Stomach (tissue), 4 donors: Measurements from ENCODE around the gene TMEM79.

Experiments
- CTCF ChIP-seq, 7 experiments: fragments of 450-650 bp in 4 of 7; fragments of 200-600 bp in 3 of 7; sonication (generic) in 3 of 7; IDR thresholded peaks; one replicate each; pipeline ENCODE4 v1.5.1; 2016 to 2019; ENCODE audit warnings: antibody characterized with exemption in 7 of 7, control low read depth in 2 of 7, mild to moderate bottlenecking in 1 of 7
- EP300 ChIP-seq: sonication (generic); formaldehyde crosslinking; IDR thresholded peaks from one replicate; pipeline ENCODE4 v1.6.1; 2017; ENCODE audit warnings: antibody characterized with exemption
- POLR2A ChIP-seq, 4 donors: fragments of 450-650 bp; IDR thresholded peaks; one replicate each; pipeline ENCODE4 v1.6.1; 2016; ENCODE audit warnings: antibody characterized with exemption in 4 of 4, control low read depth in 2 of 4, mild to moderate bottlenecking in 1 of 4, moderate library complexity in 1 of 4
- POLR2AphosphoS5 ChIP-seq, 3 donors: sonication (generic); formaldehyde crosslinking; IDR thresholded peaks; one replicate each; pipeline ENCODE4 v1.6.1; 2016; ENCODE audit warnings: antibody characterized with exemption in 3 of 3

- TF ChIP-seq POLR2AphosphoS5 (IDR thresholded peaks at IDR 0.05) (no peak), CTCF (IDR thresholded peaks at IDR 0.05) (no peak), EP300 (no peak), POLR2A (IDR thresholded peaks at IDR 0.05) (no peak)
Measured at GRCh38 chr1:156337888-156338179, 53.7 kb downstream of the TMEM79 start.
